Measurements from ENCODE around the gene HDAC3.
A peak's percentile ranks its signal among the peaks of the same experiment; 100 is the strongest.

The HDAC3 gene

DNA sequence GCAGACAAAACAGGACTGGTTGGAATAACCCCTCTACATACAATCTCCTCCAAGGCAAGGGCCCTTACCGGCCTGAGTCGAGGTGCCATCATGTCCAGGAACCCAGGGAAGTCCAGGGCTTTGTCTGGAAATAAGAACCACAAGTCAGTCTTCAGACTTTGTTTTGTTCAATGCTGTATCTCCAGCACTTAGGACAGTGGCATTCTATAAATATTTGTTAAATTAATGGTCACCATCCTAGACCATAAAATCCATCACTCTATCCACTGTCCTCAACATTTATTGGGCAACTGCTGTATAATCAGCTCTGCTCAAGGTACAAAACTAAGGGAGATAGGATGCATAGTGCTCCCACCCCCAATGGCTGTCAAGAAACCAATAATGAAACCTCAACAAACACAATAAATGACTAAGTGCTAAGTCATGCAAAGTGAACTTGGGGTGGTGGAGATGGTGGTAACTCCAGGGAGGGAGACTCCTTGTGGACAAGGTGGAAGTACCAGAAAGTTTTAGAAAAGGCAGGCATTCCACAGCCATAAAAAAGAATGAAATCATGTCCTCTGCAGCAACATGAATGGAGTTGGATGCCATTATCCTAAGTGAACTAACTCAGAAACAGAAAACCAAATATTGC is 5.1 kb upstream of the HDAC3 start:
- in situ Hi-C loops (cut with HindIII; ENCODE audit: low sequenced_read_pairs), result no loop called here
- DNase-seq (ENCODE audit: low read depth, low spot score), result peak; percentile 65
- no peak overlapping the region for H3K4me3 ChIP-seq (ENCODE audit: low read depth, low read length)
- TF ChIP-seq, protein P1, sequence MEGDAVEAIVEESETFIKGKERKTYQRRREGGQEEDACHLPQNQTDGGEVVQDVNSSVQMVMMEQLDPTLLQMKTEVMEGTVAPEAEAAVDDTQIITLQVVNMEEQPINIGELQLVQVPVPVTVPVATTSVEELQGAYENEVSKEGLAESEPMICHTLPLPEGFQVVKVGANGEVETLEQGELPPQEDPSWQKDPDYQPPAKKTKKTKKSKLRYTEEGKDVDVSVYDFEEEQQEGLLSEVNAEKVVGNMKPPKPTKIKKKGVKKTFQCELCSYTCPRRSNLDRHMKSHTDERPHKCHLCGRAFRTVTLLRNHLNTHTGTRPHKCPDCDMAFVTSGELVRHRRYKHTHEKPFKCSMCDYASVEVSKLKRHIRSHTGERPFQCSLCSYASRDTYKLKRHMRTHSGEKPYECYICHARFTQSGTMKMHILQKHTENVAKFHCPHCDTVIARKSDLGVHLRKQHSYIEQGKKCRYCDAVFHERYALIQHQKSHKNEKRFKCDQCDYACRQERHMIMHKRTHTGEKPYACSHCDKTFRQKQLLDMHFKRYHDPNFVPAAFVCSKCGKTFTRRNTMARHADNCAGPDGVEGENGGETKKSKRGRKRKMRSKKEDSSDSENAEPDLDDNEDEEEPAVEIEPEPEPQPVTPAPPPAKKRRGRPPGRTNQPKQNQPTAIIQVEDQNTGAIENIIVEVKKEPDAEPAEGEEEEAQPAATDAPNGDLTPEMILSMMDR (IDR thresholded peaks at IDR 0.05; ENCODE audit: low read depth, low read length), result peak; percentile 41

DNA sequence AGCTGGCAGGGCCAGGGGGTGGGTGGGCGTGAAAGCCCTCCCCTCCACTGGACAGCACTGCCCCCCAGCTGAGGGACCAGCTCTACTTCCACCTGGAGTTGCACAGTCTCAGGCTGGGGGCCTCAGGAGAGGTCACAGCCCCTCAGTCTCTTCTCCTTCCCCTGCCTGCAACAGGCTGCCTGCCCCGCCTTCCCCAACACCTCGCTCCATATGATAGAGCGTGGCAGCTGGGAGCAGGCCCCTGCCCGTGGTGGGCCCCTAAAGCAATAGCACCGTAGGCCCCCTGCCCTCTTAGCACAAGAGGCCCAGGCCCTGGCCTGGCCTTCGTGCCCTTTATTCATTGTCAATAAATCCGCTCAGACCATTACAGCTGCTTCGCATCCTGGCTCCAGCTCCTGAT is 4.0 kb upstream of the HDAC3 start:
- TF ChIP-seq, protein P1 (IDR thresholded peaks at IDR 0.05; ENCODE audit: low read depth, low read length), result no peak
- in situ Hi-C loops (cut with HindIII; ENCODE audit: low sequenced_read_pairs), result no loop called here
- DNase-seq (ENCODE audit: low read depth, low spot score), result no peak
- no peak overlapping the region for H3K4me3 ChIP-seq (ENCODE audit: low read depth, low read length)

DNA sequence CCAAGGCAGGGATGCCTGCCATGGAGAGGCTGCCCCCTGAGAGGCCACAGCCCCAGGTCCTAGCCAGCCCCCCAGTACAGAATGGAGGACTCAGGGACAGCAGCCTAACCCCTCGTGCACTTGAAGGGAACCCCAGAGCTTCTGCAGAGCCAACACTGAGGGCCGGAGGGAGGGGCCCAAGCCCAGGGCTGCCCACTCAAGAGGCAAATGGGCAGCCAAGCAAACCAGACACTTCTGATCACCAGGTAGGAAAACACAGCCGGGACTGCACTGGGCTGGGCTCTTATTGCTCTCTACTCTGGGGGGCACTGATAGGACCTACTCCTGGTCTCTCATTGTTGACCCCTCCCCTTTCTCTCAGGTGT is 3.4 kb upstream of the HDAC3 start:
- in situ Hi-C loops (cut with HindIII; ENCODE audit: low sequenced_read_pairs), result no loop called here
- no peak overlapping the region for H3K4me3 ChIP-seq (ENCODE audit: low read depth, low read length)
- no peak for DNase-seq (ENCODE audit: low read depth, low spot score)
- TF ChIP-seq, protein P1 (IDR thresholded peaks at IDR 0.05; ENCODE audit: low read depth, low read length), result no peak

DNA sequence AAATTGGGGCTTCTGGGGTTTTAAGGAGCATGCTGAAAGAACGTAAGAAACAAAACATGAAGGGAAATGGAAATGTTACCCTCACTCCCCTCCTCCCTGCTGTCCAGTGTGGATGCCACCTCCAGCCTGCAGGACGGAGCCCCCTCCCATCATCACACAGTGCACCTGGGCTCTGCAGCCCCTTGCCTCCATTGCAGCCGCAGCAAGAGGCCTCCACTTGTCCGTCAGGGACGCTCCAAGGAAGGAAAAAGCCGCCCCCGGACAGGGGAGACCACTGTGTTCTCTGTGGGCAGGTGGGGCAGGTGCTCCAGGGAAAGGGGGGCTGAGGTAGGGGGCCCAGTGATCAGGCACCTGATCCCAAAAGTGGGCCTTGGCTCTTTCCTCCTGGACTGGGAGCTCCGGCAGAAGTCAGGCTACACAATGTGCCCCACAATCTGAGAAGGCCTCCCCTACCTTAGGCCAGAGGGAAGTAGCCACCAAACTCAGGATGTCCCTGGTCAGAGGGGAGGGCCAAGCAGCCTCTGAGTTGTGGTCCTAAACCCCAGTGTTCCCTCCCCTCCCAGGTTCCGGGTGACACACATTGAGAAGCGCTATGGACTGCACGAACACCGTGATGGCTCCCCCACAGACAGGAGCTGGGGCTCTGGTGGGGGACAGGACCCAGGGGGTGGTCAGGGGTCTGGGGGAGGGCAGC is 2.9 kb upstream of the HDAC3 start:
- H3K4me3 ChIP-seq (ENCODE audit: low read depth, low read length), result no peak overlapping the region
- in situ Hi-C loops (cut with HindIII; ENCODE audit: low sequenced_read_pairs), result no loop called here
- no peak for DNase-seq (ENCODE audit: low read depth, low spot score)
- TF ChIP-seq, protein P1 (IDR thresholded peaks at IDR 0.05; ENCODE audit: low read depth, low read length), result no peak

DNA sequence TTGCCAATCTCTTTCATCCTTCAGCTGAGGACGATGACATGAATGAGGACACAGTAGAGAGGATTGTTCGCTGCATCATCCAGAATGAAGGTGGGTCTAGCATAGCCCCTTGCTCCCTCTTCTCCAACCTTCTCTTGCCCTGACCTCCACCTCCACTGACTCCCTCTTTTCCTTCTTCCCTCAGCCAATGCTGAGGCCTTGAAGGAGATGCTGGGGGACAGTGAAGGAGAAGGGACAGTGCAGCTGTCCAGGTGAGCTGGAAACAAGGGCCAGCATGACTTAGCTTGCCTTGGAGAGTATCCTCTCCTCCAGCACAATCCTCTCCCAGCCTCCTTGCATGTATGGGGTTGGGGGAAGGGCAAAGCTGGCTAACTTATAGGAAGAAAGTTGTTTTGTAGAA is 2.1 kb upstream of the HDAC3 start:
- TF ChIP-seq, protein P1 (IDR thresholded peaks at IDR 0.05; ENCODE audit: low read depth, low read length), result no peak
- in situ Hi-C loops (cut with HindIII; ENCODE audit: low sequenced_read_pairs), result no loop called here
- DNase-seq (ENCODE audit: low read depth, low spot score), result no peak
- H3K4me3 ChIP-seq (ENCODE audit: low read depth, low read length), result no peak overlapping the region

DNA sequence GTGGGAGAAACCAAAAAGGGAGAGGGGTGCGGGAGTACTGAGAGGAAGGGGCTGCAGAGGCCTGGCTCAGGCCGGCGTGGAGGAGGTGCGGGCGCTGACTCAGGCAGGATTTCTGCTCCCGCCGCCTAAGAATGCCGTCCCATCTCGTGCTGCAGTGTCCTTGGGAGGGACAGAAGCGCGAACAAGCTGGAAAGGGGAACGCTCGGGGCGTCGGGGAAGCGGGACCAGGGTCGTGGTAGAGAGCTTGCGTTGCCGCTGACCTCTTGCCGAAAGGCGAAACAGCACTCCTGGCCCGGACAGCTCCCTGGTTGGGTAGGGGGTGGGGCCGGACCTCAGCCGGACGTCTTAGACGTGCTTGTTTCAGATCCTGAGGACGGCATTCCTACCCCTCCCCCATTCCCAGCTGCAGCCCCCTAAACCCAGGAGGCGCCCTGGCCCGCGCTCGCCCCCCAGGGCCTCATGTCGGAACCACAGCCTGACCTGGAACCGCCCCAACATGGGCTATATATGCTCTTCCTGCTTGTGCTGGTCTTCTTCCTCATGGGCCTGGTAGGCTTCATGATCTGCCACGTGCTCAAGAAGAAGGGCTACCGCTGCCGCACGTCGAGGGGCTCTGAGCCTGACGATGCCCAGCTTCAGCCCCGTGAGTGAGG is 1.2 kb upstream of the HDAC3 start:
- H3K4me3 ChIP-seq (ENCODE audit: low read depth, low read length), result peak overlapping the region; percentile 92
- DNase-seq (ENCODE audit: low read depth, low spot score), result peak; percentile 49
- in situ Hi-C loops (cut with HindIII; ENCODE audit: low sequenced_read_pairs), result no loop called here
- TF ChIP-seq, protein P1 (IDR thresholded peaks at IDR 0.05; ENCODE audit: low read depth, low read length), result peak; percentile 34

All from astrocyte of the spinal cord (primary cell).